IPS-NIHi7 (cell line): ENCODE results near the gene MYL4.

ENCODE experiments used
- DNase-seq: peaks from one replicate; pipeline ENCODE4 v3.0.0; 2012; ENCODE audit warnings: mixed read lengths; ENCODE audit errors: extremely low spot score

Gene MYL4

DNA sequence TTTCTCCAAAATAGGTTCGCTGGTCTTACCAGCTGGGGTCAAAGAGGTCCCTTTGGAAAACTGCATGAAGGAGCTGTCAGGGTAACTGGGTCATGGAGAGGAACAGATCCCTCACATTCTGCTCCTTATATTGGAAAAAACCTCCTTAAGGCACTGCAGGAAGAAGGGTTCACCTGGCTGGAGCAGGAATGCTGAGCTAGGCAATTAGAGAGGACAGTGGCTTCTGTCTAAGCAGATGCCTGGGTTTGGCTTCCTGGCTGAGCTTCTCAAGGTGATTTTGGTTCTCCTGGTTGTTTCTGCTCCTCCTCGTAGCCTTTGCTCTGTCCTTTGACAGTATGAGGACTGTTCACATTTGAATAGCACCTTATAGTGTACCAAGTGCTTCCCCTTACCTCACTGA, 64.1 kb downstream of the MYL4 start:
- no peak for DNase-seq
